Endothelial cell of umbilical vein (primary cell): ENCODE measurements around the gene CENPB. TPM values are rescaled to one million over a fixed set of nuclear protein-coding genes. Genes with fewer than 3 reads are reported as not detected.
A peak's percentile ranks its signal among the peaks of the same experiment; 100 is the strongest.

Source experiments
- BruUV-seq: library from RNA; stranded (reverse); fragments of 400-500 nt; replicated peaks from 2 replicates; lab custom pipeline; 2021; lab: Mats Ljungman, UMichigan
- CTCF ChIA-PET: fragments of 300-600, 350-600 bp; sonication (Branson Sonifier 250); formaldehyde crosslinking; loops from one replicate; lab custom pipeline; 2021; ENCODE audit warnings: antibody characterized with exemption, inconsistent platforms; lab: Charles Lee
- POLR2A ChIA-PET: fragments of 300-600, 350-600 bp; sonication (Branson Sonifier 250); formaldehyde crosslinking; loops from one replicate; lab custom pipeline; 2021; ENCODE audit warnings: antibody characterized with exemption, inconsistent platforms; lab: Charles Lee
- DNase-seq: peaks from one replicate; pipeline ENCODE4 v3.0.0-alpha.2; 2011; ENCODE audit warnings: low read depth, low spot score
- FAIRE-seq: peaks from 2 replicates; lab custom pipeline; 2011; peaks lifted over from hg19 to GRCh38; lab: Jason Lieb, UNC
- H2AFZ ChIP-seq: 2 replicates; pipeline ENCODE4 v1.6.0; 2012; ENCODE audit warnings: low read depth, low read length, control low read depth, inconsistent platforms
- H3K27ac ChIP-seq: 2 replicates; pipeline ENCODE4 v1.5.1; 2011; ENCODE audit warnings: low read depth, mild to moderate bottlenecking, control low read depth, low read length, moderate library complexity; ENCODE audit not compliant: insufficient read depth
- H3K27me3 ChIP-seq, 2 experiments: 2 replicates each; pipeline versions ENCODE4 v1.6.0 to v1.6.1; 2011; ENCODE audit warnings: low read length in 2 of 2, mixed read lengths in 1 of 2; ENCODE audit not compliant: control insufficient read depth in 2 of 2, insufficient read depth in 2 of 2
- H3K36me3 ChIP-seq, 2 experiments: 2 replicates in 1 of 2; 3 replicates in 1 of 2; pipeline ENCODE4 v1.5.1; 2011; ENCODE audit warnings: low read length in 2 of 2, mild to moderate bottlenecking in 1 of 2, moderate library complexity in 1 of 2; ENCODE audit not compliant: control insufficient read depth in 2 of 2, insufficient read depth in 2 of 2; ENCODE audit errors: extremely low read depth in 1 of 2
- H3K4me1 ChIP-seq: 3 replicates; pipeline ENCODE4 v1.5.1; 2011; ENCODE audit warnings: mild to moderate bottlenecking, low read length; ENCODE audit not compliant: control insufficient read depth, insufficient read depth; ENCODE audit errors: extremely low read depth
- H3K4me2 ChIP-seq: 2 replicates; pipeline ENCODE4 v1.6.1; 2011; ENCODE audit warnings: low read length, control low read depth, mixed read lengths; ENCODE audit not compliant: insufficient read depth
- H3K4me3 ChIP-seq, 3 experiments: fragments of 200-600 bp in 1 of 3; sonication (generic), shearing (Covaris generic) in 1 of 3; replicated peaks in 1 of 3; 2 replicates each; pipeline ENCODE4 v1.5.1; 2011 to 2016; ENCODE audit warnings: control low read depth in 3 of 3, low read length in 3 of 3, mild to moderate bottlenecking in 2 of 3, inconsistent platforms in 1 of 3, low read depth in 1 of 3, moderate library complexity in 1 of 3; ENCODE audit not compliant: insufficient read depth in 1 of 3
- H3K79me2 ChIP-seq: 2 replicates; pipeline ENCODE4 v1.6.0; 2012; ENCODE audit warnings: low read length, inconsistent platforms; ENCODE audit not compliant: control insufficient read depth, insufficient read depth
- H3K9ac ChIP-seq: replicated peaks from 2 replicates; pipeline ENCODE3; 2011; ENCODE audit warnings: low read length, control low read depth; ENCODE audit not compliant: insufficient read depth; ENCODE audit errors: extremely low read depth
- H3K9me1 ChIP-seq: replicated peaks from 3 replicates; pipeline ENCODE4 v1.6.0; 2011; ENCODE audit warnings: mild to moderate bottlenecking, low read length; ENCODE audit not compliant: control insufficient read depth, insufficient read depth; ENCODE audit errors: extremely low read depth
- H3K9me3 ChIP-seq: replicated peaks from 2 replicates; pipeline ENCODE4 v1.5.1; 2012; ENCODE audit warnings: low read length, inconsistent platforms; ENCODE audit not compliant: control insufficient read depth, insufficient read depth
- H4K20me1 ChIP-seq: replicated peaks from 2 replicates; pipeline ENCODE3; 2011; ENCODE audit warnings: mild to moderate bottlenecking, low read length; ENCODE audit not compliant: control insufficient read depth, insufficient read depth; ENCODE audit errors: extremely low read depth
- EZH2 ChIP-seq: IDR thresholded peaks from 2 replicates; pipeline ENCODE4 v1.6.1; 2012; ENCODE audit warnings: borderline replicate concordance, low read depth, mild to moderate bottlenecking, moderate library complexity, low read length, inconsistent platforms; ENCODE audit not compliant: severe bottlenecking
- GATA2 ChIP-seq: IDR thresholded peaks from 2 replicates; pipeline ENCODE4 v1.7.0; 2011; ENCODE audit warnings: low read depth, mild to moderate bottlenecking, moderate library complexity, mixed read lengths, low read length; ENCODE audit not compliant: insufficient read length, insufficient read depth
- JUN ChIP-seq: IDR thresholded peaks from 2 replicates; pipeline ENCODE4 v1.6.1; 2011; ENCODE audit warnings: borderline replicate concordance, low read depth; ENCODE audit not compliant: insufficient read length, insufficient read depth
- MYC ChIP-seq: IDR thresholded peaks from one replicate; pipeline ENCODE4 v1.6.1; 2011; ENCODE audit warnings: mild to moderate bottlenecking, low read depth, low read length
- POLR2A ChIP-seq: IDR thresholded peaks from 2 replicates; pipeline ENCODE4 v1.6.1; 2012; ENCODE audit warnings: low read depth, mild to moderate bottlenecking, control low read depth, low read length
- POLR2AphosphoS5 ChIP-seq: IDR thresholded peaks from 2 replicates; pipeline ENCODE4 v1.6.1; 2012; ENCODE audit warnings: low read depth, mild to moderate bottlenecking, control low read depth, low read length, moderate library complexity; ENCODE audit not compliant: insufficient read depth
- dilution Hi-C: fragments of 300-500 bp; cut with MboI; formaldehyde crosslinking; loops from one replicate; pipeline ENCODE4 v1.15.0; 2019; ENCODE audit warnings: low sequenced_read_pairs; ENCODE audit not compliant: extremely low pct_ligation_motif_present
- intact Hi-C: fragments of 100-400 bp; cut with micrococcal nuclease; formaldehyde crosslinking; loops from one replicate; pipeline ENCODE4 v1.10.0; 2022
- polyA plus RNA-seq, 4 experiments: library from polyadenylated mRNA; depleted of rRNA in 3 of 4; stranded (reverse) in 3 of 4; unstranded in 1 of 4; fragments of >200 nt; gene quantifications; 2 replicates each; pipeline versions ENCODE4 v1.2.1 to v1.2.3, GENCODE V29; 2011 to 2012; ENCODE audit warnings: missing spikeins in 1 of 4
- total RNA-seq: library from RNA; stranded (reverse); gene quantifications from 2 replicates; pipeline ENCODE4 v1.2.3, GENCODE V29; 2021
- TF ChIP-seq, protein P1 (sequence below): IDR thresholded peaks from 2 replicates; pipeline ENCODE4 v1.6.1; 2011; ENCODE audit not compliant: insufficient read depth, insufficient read length

Gene CENPB
- total and polyA plus RNA-seq, 2 donors (not counting 3 experiments of a cell fraction or from before 2014, with no cell fraction given): 30.4 to 90.3 TPM

DNA sequence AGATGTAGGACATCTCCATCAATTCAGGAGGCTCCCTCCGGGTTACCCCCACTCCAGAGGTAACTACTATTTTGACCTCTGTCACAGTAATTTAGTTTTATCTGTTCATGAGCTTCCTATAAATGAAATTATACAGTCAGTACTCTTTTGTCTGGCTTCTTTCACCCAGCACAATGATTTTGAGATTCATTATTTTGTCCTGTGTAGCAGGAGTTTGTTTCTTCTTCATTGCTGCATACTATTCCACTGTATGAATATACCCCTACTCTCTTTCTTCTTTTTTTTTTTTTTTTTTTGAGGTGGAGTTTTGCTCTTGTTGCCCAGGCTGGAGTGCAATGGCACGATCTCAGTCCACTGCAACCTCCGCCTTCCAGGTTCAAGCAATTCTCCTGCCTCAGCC, 22.0 kb upstream of the CENPB start:
- no peak overlapping the region for H3K4me2 ChIP-seq
- H3K9me1 ChIP-seq: no peaks in the 10 kb centered on the region
- H3K9me3 ChIP-seq: no peaks in the 10 kb centered on the region
- intact Hi-C loops: loop anchor here (1.0 kb wide), 1 partner anchor 12 kb away; the partner anchor contains the start of gene CDC25B
- no peaks in the 10 kb centered on the region for H4K20me1 ChIP-seq
- no peaks in the 10 kb centered on the region for H3K79me2 ChIP-seq
- TF ChIP-seq POLR2A (no peak), GATA2 (no peak), MYC (no peak)
- CTCF ChIA-PET: no interaction called here
- DNase-seq: no peak
- FAIRE-seq: no peak
- peak overlapping the region; percentile 88 for H3K27ac ChIP-seq
- no peak overlapping the region for H2AFZ ChIP-seq
- peaks cover 35% of the 10 kb centered on the region for H3K4me1 ChIP-seq
- POLR2A ChIA-PET: no interaction called here
- H3K36me3 ChIP-seq: peaks cover 0 to 5% of the 10 kb centered on the region in 2 experiments
- dilution Hi-C loops: no loop called here
- peak overlapping the region; percentile 43 for H3K9ac ChIP-seq
- BruUV-seq: TSS peak; percentile 30
- no peak overlapping the region for H3K4me3 ChIP-seq
- H3K27me3 ChIP-seq: no peaks in the 10 kb centered on the region

DNA sequence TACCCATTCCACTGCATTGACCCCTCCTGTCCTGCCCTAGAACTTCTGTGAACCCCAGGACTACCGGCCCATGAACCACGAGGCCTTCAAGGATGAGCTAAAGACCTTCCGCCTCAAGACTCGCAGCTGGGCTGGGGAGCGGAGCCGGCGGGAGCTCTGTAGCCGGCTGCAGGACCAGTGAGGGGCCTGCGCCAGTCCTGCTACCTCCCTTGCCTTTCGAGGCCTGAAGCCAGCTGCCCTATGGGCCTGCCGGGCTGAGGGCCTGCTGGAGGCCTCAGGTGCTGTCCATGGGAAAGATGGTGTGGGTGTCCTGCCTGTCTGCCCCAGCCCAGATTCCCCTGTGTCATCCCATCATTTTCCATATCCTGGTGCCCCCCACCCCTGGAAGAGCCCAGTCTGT, 18.2 kb upstream of the CENPB start:
- ChIA-PET CTCF (interaction anchor here (0.9 kb wide), 1 partner anchor 9 kb away, joined by 4 read pairs; the partner anchor contains the start of gene CDC25B), POLR2A (interaction anchor here (0.7 to 1.2 kb wide), 2 partner anchors 9 to 16 kb away, joined by 4 read pairs; partner anchors contain the start of genes AP5S1 and CDC25B)
- Histone ChIP-seq H3K4me2 (no peak overlapping the region), H4K20me1 (no peaks in the 10 kb centered on the region), H3K9me3 (no peaks in the 10 kb centered on the region), H3K9me1 (no peaks in the 10 kb centered on the region), H3K9ac (no peak overlapping the region), H3K4me1 (peaks cover 23% of the 10 kb centered on the region), H3K27ac (no peak overlapping the region), H3K79me2 (peaks cover 3% of the 10 kb centered on the region), H3K27me3 (no peaks in the 10 kb centered on the region), H3K4me3 (no peak overlapping the region), H3K36me3 (peaks cover 0 to 26% of the 10 kb centered on the region in 2 experiments), H2AFZ (no peak overlapping the region)
- DNase-seq: no peak
- TF ChIP-seq POLR2AphosphoS5 (no peak), JUN (no peak), GATA2 (no peak), EZH2 (no peak)
- TF ChIP-seq, protein P1, sequence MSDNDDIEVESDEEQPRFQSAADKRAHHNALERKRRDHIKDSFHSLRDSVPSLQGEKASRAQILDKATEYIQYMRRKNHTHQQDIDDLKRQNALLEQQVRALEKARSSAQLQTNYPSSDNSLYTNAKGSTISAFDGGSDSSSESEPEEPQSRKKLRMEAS: no peak
- intact Hi-C loops: no loop called here
- no TSS peak for BruUV-seq
- dilution Hi-C loops: no loop called here
- no peak for FAIRE-seq
